Panc1 (cell line): ENCODE data around the gene HMGB1. TPM values are rescaled to one million over a fixed set of nuclear protein-coding genes. Genes with fewer than 3 reads are reported as not detected.

ENCODE experiments used
- ATAC-seq: fragments of 200-7000 bp; cut with Tn5 transposase; 2 replicates; pipeline ENCODE4 v1.9.1; 2020; ENCODE audit warnings: mild to moderate bottlenecking, moderate library complexity
- Bru-seq: library from RNA; stranded (reverse); fragments of 400-500 nt; gene quantifications from one replicate; lab custom pipeline; 2021; lab: Mats Ljungman, UMichigan
- BruChase-seq, 2 experiments: library from RNA; stranded (reverse); fragments of 400-500 nt; gene quantifications; one replicate each; lab custom pipeline; 2021; lab: Mats Ljungman, UMichigan
- BruUV-seq: library from RNA; stranded (reverse); fragments of 400-500 nt; replicated peaks from 2 replicates; lab custom pipeline; 2021; lab: Mats Ljungman, UMichigan
- CTCF ChIA-PET: fragments of 300-600 bp; sonication (Branson Sonifier 250); formaldehyde crosslinking; loops from one replicate; lab custom pipeline; 2022; ENCODE audit warnings: antibody characterized with exemption; lab: Charles Lee
- POLR2A ChIA-PET: fragments of 300-600 bp; sonication (Branson Sonifier 250); formaldehyde crosslinking; loops from one replicate; lab custom pipeline; 2022; ENCODE audit warnings: antibody characterized with exemption; lab: Charles Lee
- DNase-seq: peaks from one replicate; pipeline ENCODE4 v3.0.0-alpha.2; 2010; ENCODE audit warnings: low read depth, low spot score
- H3K27ac ChIP-seq: 2 replicates; pipeline ENCODE4 v1.5.1; 2011; ENCODE audit warnings: mild to moderate bottlenecking, low read length, inconsistent platforms
- H3K27me3 ChIP-seq: fragments of 200-500 bp; sonication (Bioruptor generic); 2 replicates; pipeline ENCODE4 v1.6.0; 2014; ENCODE audit warnings: low read length, inconsistent platforms; ENCODE audit not compliant: control insufficient read depth, insufficient read depth
- H3K36me3 ChIP-seq: fragments of 200-500 bp; sonication (Bioruptor generic); 2 replicates; pipeline ENCODE4 v1.5.1; 2014; ENCODE audit warnings: inconsistent platforms, mild to moderate bottlenecking, low read length, moderate library complexity; ENCODE audit not compliant: control insufficient read depth, insufficient read depth
- H3K4me1 ChIP-seq: 2 replicates; pipeline ENCODE4 v1.5.1; 2011; ENCODE audit warnings: inconsistent platforms, mild to moderate bottlenecking, low read length, moderate library complexity; ENCODE audit not compliant: control insufficient read depth, insufficient read depth
- H3K4me3 ChIP-seq, 2 experiments: 2 replicates each; pipeline ENCODE4 v1.5.1; 2011 to 2012; ENCODE audit warnings: low read depth in 2 of 2, low read length in 2 of 2, mild to moderate bottlenecking in 2 of 2, inconsistent platforms in 1 of 2, moderate library complexity in 1 of 2
- H3K9me3 ChIP-seq: fragments of 200-500 bp; sonication (Bioruptor generic); 2 replicates; pipeline ENCODE4 v1.5.1; 2014; ENCODE audit warnings: low read depth, mild to moderate bottlenecking, inconsistent platforms, low read length, moderate library complexity; ENCODE audit not compliant: control insufficient read depth, insufficient read depth
- CTCF ChIP-seq: fragments of 450-650 bp; IDR thresholded peaks from 2 replicates; pipeline ENCODE4 v1.5.1; 2017; ENCODE audit warnings: mild to moderate bottlenecking
- POLR2AphosphoS5 ChIP-seq: IDR thresholded peaks from 2 replicates; pipeline ENCODE4 v1.6.1; 2012; ENCODE audit warnings: mild to moderate bottlenecking, low read depth, low read length, moderate library complexity
- REST ChIP-seq, 2 experiments: IDR thresholded peaks; 2 replicates each; pipeline ENCODE4 v1.6.1; 2011 to 2012; ENCODE audit warnings: low read depth in 2 of 2, control low read depth in 1 of 2, low read length in 1 of 2, mild to moderate bottlenecking in 1 of 2, moderate library complexity in 1 of 2; ENCODE audit not compliant: insufficient read depth in 1 of 2
- SIN3A ChIP-seq: IDR thresholded peaks from 2 replicates; pipeline ENCODE4 v1.6.1; 2012; ENCODE audit warnings: low read depth, mild to moderate bottlenecking, low read length, moderate library complexity, borderline replicate concordance; ENCODE audit not compliant: insufficient read depth
- TCF7L2 ChIP-seq: IDR thresholded peaks from 2 replicates; pipeline ENCODE4 v1.6.1; 2011; ENCODE audit warnings: mild to moderate bottlenecking, low read depth, low read length, inconsistent platforms
- in situ Hi-C: cut with HindIII; loops from 2 replicates; pipeline ENCODE4 v1.10.0; 2016; ENCODE audit warnings: low sequenced_read_pairs, low pct_unique_long_range_greater_than_20kb
- intact Hi-C: fragments of 100-400 bp; cut with micrococcal nuclease; formaldehyde crosslinking; loops from one replicate; pipeline ENCODE4 v1.10.0; 2022; ENCODE audit not compliant: unreplicated experiment
- long read RNA-seq: library from polyadenylated mRNA; unstranded; transcript quantifications from one replicate; pipeline ENCODE4 v2.0.0, GENCODE V29; 2021; ENCODE audit not compliant: unreplicated experiment
- polyA plus RNA-seq: library from polyadenylated mRNA; unstranded; fragments of >200 nt; gene quantifications from one replicate; pipeline ENCODE4 v1.2.1, GENCODE V29; 2012; ENCODE audit warnings: missing spikeins; ENCODE audit not compliant: insufficient read length
- total RNA-seq: library from RNA; stranded (reverse); gene quantifications from one replicate; pipeline ENCODE4 v1.2.1, GENCODE V29; 2021; ENCODE audit not compliant: unreplicated experiment

Gene HMGB1
- total RNA-seq (386 TPM), Bru-seq, nascent RNA (percentile 66 among the genes with signal in this experiment), BruChase-seq, experiment 1, labeled RNA remaining after a 2-hour chase (percentile 80 among the genes with signal in this experiment), BruChase-seq, experiment 2, labeled RNA remaining after a 6-hour chase (percentile 89 among the genes with signal in this experiment)
- polyA plus RNA-seq, result 255 TPM
- long read RNA-seq, full-length matches to known transcripts, result 435 of 727 reads
- long read RNA-seq, partial matches to known transcripts, result 82 of 727 reads
- long read RNA-seq, other reads (novel, unspliced or antisense), result 210 of 727 reads

- POLR2A ChIA-PET, result interaction anchor here (0.6 to 0.7 kb wide), 3 partner anchors 48 to 615 kb away, joined by 3 to 4 read pairs (median 3); partner anchors contain the start of gene UBL3
- no peaks in the 10 kb centered on the region for H3K27me3 ChIP-seq
- no peaks in the 10 kb centered on the region for H3K9me3 ChIP-seq
- peaks cover 23% of the 10 kb centered on the region for H3K36me3 ChIP-seq
- BruUV-seq, result no TSS peak
- DNase-seq (peak; percentile 82), ATAC-seq (peak; percentile 96)
- TF ChIP-seq CTCF (no peak), SIN3A (peak; percentile 99), REST (IDR thresholded peaks at IDR 0.05; ENCODE audit: insufficient read depth in 1 of 2, low read depth in 2 of 2, low read length in 1 of 2) (no peak), POLR2AphosphoS5 (peak; percentile 75), TCF7L2 (no peak)
- in situ Hi-C loops (no loop called here), intact Hi-C loops (loop anchor here (10.0 kb wide), 2 partner anchors 109 to 149 kb away; partner anchors contain the start of gene USPL1)
- peak within 1 kb of the TSS; percentile 58 to 66 for H3K4me3 ChIP-seq
- H3K27ac ChIP-seq, result peak within 1 kb of the TSS; percentile 82
- H3K4me1 ChIP-seq, result peaks cover 6% of the 10 kb centered on the region
- CTCF ChIA-PET, result interaction anchor here (0.8 kb wide), 1 partner anchor 333 kb away, joined by 3 read pairs; no protein-coding TSS in a partner anchor
Measured at GRCh38 chr13:30465593-30466357, at the start of gene HMGB1. TSS of gene HMGB1 (minus strand) at chr13:30465936. CDS start at chr13:30463680, 2,256 bp downstream.

DNA sequence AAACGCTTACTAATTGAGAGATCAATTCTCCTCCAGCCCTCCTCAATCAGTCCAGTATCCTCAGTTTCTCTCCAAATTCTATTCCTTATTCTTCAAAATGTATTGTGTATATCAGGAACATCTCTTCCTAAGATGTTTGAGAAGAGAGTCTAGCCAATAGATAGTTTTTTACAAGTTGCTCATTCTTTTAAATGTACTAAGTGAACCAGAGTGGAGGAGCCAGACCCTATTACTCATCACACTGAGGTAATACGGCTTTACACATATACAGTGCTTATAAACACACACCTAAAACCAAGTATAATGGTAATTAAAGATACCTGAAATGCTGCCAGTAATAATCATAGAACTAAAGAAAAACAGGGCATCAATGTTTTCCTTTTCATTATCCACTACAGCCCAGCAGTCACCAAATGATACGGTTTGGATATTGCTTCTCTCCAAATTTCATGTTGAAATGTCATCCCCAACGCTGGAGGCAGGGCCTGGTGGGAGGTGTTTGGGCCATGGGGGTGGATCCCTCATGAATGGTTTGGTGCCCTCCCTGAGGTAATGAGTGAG lies 45.2 kb upstream of the HMGB1 start:
- ChIA-PET CTCF (no interaction called here), POLR2A (no interaction called here)
- no peaks in the 10 kb centered on the region for H3K9me3 ChIP-seq
- intact Hi-C loops (no loop called here), in situ Hi-C loops (no loop called here)
- no TSS peak for BruUV-seq
- H3K4me1 ChIP-seq, result no peaks in the 10 kb centered on the region
- H3K36me3 ChIP-seq, result no peaks in the 10 kb centered on the region
- no peak overlapping the region for H3K27ac ChIP-seq
- ATAC-seq, result no peak
- no peak overlapping the region for H3K4me3 ChIP-seq
- TF ChIP-seq SIN3A (no peak), CTCF (no peak), POLR2AphosphoS5 (no peak), TCF7L2 (no peak), REST (IDR thresholded peaks at IDR 0.05; ENCODE audit: insufficient read depth in 1 of 2, low read depth in 2 of 2, low read length in 1 of 2) (no peak)
- H3K27me3 ChIP-seq, result no peaks in the 10 kb centered on the region
- no peak for DNase-seq
